Measurements from ENCODE around the gene PRKAR2B.

PRKAR2B gene

GRCh38 chr7:107059468-107059867 lies 15.0 kb downstream of the PRKAR2B start:
- no peak for DNase-seq (ENCODE audit: low read depth)
- no peak for TF ChIP-seq CTCF (conservative IDR thresholded peaks at IDR 0.05; ENCODE audit: low read length)
- no peak overlapping the region for H3K4me3 ChIP-seq (ENCODE audit: low read length)

GRCh38 chr7:107063245-107064120 lies 19.0 kb downstream of the PRKAR2B start:
- no peak for TF ChIP-seq CTCF (conservative IDR thresholded peaks at IDR 0.05; ENCODE audit: low read length)
- no peak for DNase-seq (ENCODE audit: low read depth)
- no peak overlapping the region for H3K4me3 ChIP-seq (ENCODE audit: low read length)

GRCh38 chr7:107064255-107064654 lies 19.8 kb downstream of the PRKAR2B start:
- no peak overlapping the region for H3K4me3 ChIP-seq (ENCODE audit: low read length)
- TF ChIP-seq CTCF (conservative IDR thresholded peaks at IDR 0.05; ENCODE audit: low read length): no peak
- DNase-seq (ENCODE audit: low read depth): no peak

- H3K4me3 ChIP-seq (ENCODE audit: low read length): no peak overlapping the region
- TF ChIP-seq CTCF (conservative IDR thresholded peaks at IDR 0.05; ENCODE audit: low read length): no peak
- DNase-seq (ENCODE audit: low read depth): no peak
Observed at GRCh38 chr7:107065929-107066247, 21.4 kb downstream of the PRKAR2B start.

GRCh38 chr7:107068156-107068555 lies 23.7 kb downstream of the PRKAR2B start:
- H3K4me3 ChIP-seq (ENCODE audit: low read length): no peak overlapping the region
- TF ChIP-seq CTCF (conservative IDR thresholded peaks at IDR 0.05; ENCODE audit: low read length): no peak
- DNase-seq (ENCODE audit: low read depth): peak; percentile 17

GRCh38 chr7:107069457-107069856 lies 25.0 kb downstream of the PRKAR2B start:
- TF ChIP-seq CTCF (conservative IDR thresholded peaks at IDR 0.05; ENCODE audit: low read length): no peak

GRCh38 chr7:107070710-107071109 lies 26.2 kb downstream of the PRKAR2B start:
- TF ChIP-seq CTCF (conservative IDR thresholded peaks at IDR 0.05; ENCODE audit: low read length): no peak
- no peak overlapping the region for H3K4me3 ChIP-seq (ENCODE audit: low read length)
- no peak for DNase-seq (ENCODE audit: low read depth)

More at GRCh38 chr7:107069457-107069856, 25.0 kb downstream of the PRKAR2B start:
- H3K4me3 ChIP-seq (ENCODE audit: low read length): no peak overlapping the region
- no peak for DNase-seq (ENCODE audit: low read depth)

Measured in AG10803 (cell line).